SJSA1 (cell line): ENCODE results near the gene PTPMT1. TPM values are rescaled to one million over a fixed set of nuclear protein-coding genes. Genes with fewer than 3 reads are reported as not detected.
A peak's percentile ranks its signal among the peaks of the same experiment; 100 is the strongest.
"Not testable (repeated sequence)": the region's sequence is repeated elsewhere in the genome, so short reads cannot be mapped to it uniquely, and the experiment has no call there.

ENCODE experiments used
- DNase-seq, 2 experiments: peaks; one replicate each; pipeline ENCODE4 v3.0.0-alpha.2; 2015 to 2020; ENCODE audit warnings: low spot score in 2 of 2, low read depth in 1 of 2
- H3K27ac ChIP-seq: fragments of 250-450 bp; sonication (Bioruptor Pico); 2 replicates; pipeline ENCODE4 v1.5.1; 2020; ENCODE audit warnings: mild to moderate bottlenecking, moderate library complexity
- H3K27me3 ChIP-seq: fragments of 250-450 bp; sonication (Bioruptor Pico); replicated peaks from 2 replicates; pipeline ENCODE4 v1.5.1; 2020; ENCODE audit warnings: mild to moderate bottlenecking, moderate library complexity
- H3K36me3 ChIP-seq: fragments of 250-450 bp; sonication (Bioruptor Pico); 2 replicates; pipeline ENCODE4 v1.5.1; 2020; ENCODE audit warnings: mild to moderate bottlenecking
- H3K4me1 ChIP-seq: fragments of 250-450 bp; sonication (Bioruptor Pico); replicated peaks from 2 replicates; pipeline ENCODE4 v1.6.1; 2021; ENCODE audit warnings: mild to moderate bottlenecking
- H3K4me3 ChIP-seq: fragments of 250-450 bp; sonication (Bioruptor Pico); 2 replicates; pipeline ENCODE4 v1.5.1; 2020; ENCODE audit warnings: mild to moderate bottlenecking
- H3K9me3 ChIP-seq: fragments of 250-450 bp; sonication (Bioruptor Pico); replicated peaks from 2 replicates; pipeline ENCODE4 v1.5.1; 2020; ENCODE audit warnings: mild to moderate bottlenecking
- total RNA-seq: library from RNA; depleted of rRNA; stranded (reverse); fragments of >200 nt; shearing (Covaris generic); gene quantifications from 2 replicates; pipeline ENCODE4 v1.2.3, GENCODE V29; 2014

Gene PTPMT1
- total RNA-seq, 1 experiment from 2014 or later, result 134 TPM

DNA sequence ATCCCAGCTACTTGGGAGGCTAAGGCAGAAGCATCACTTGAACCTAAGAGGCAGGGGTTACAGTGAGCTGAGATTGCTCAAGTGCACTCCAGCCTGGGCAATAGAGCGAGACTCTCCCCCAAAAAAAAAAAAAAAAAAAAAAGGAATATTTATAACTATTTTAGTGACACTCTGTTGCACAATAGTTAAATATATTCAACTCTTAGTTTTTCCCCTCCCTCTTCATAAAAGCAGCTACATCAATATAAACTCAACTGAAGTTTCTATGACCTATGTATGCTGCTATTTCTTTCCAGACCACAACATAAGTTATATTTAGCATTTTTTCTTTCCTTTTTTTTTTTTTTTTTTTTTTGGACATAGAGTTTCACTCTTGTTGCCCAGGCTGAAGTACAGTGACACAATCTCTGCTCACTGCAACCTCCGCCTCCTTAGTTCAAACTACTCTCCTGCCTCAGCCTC, 31.7 kb upstream of the PTPMT1 start:
- Histone ChIP-seq H3K4me3 (no peak overlapping the region), H3K27me3 (no peaks in the 10 kb centered on the region), H3K36me3 (peaks cover 30% of the 10 kb centered on the region), H3K9me3 (no peaks in the 10 kb centered on the region), H3K27ac (no peak overlapping the region), H3K4me1 (peaks cover 11% of the 10 kb centered on the region)
- no peak for DNase-seq

DNA sequence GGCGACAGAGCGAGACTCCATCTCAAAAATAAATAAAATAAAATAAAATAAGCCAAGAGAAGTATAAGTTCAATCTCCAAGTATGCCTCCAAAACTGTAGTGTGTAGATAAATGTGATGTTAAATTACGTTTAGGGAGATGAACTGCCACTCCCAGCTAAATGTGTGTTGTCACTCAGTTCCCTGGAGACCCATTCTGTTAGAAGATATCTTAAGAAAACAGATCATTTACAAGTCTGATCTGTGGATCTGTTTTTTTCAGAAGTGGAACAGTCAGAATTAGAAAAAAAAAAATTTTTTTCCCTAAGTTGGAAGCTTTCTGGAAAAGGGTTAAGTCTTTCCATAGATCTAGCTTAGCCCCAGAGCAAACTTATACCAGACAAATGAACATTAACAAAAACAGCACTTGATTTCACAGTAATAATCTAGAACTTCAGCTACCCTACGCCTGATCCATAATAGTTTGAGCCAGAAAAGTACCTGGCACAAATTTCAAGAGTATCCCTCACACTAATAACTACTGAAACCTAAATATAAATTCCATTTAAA, 30.6 kb upstream of the PTPMT1 start:
- Histone ChIP-seq H3K4me1 (peaks cover 21% of the 10 kb centered on the region), H3K4me3 (no peak overlapping the region), H3K9me3 (no peaks in the 10 kb centered on the region), H3K27me3 (no peaks in the 10 kb centered on the region), H3K27ac (no peak overlapping the region), H3K36me3 (peaks cover 32% of the 10 kb centered on the region)
- DNase-seq, result no peak

- no peak for DNase-seq
- Histone ChIP-seq H3K27me3 (no peaks in the 10 kb centered on the region), H3K27ac (no peak overlapping the region), H3K9me3 (no peaks in the 10 kb centered on the region), H3K4me1 (peaks cover 37% of the 10 kb centered on the region), H3K36me3 (peaks cover 24% of the 10 kb centered on the region), H3K4me3 (no peak overlapping the region)
Measured at GRCh38 chr11:47536915-47537314, 28.5 kb upstream of the PTPMT1 start.

DNA sequence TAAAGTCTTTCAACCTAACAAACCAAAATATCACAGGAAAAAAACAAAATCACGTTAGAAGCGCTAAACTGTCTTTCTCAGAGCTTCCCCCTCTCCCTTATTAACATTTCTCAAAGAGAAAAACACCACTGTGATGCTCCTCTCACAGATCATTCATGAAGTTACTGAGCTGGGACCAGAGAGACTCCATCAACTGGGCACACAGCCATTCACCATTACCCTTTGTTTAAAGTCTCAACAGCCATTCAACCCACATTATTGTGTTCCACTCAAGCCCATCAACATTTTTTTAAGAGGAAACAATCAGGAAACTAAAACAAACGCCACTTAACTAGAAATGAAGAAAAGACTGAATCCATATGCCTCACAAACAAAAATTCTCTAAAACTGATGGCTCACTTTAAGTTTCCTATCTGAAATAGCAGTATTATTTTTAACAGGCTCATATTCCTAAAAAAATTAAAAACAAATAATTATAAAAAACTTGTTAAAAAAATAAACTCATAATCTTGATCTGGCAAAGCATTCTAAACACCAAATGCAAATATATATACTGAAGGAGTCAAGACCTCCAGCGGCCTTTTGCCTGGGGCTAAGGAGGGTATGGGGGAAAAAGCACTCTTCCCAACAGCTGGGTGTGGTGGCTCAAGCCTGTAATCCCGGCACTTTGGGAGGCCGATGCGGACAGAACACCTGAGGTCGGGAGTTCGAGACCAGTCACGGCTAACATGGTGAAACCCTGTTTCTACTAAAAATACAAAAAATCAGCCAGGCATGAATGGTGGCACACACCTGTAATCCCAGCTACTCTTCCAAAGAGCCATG, 26.4 kb upstream of the PTPMT1 start:
- H3K4me3 ChIP-seq, result no peak overlapping the region
- peak overlapping the region; percentile 17 for H3K27ac ChIP-seq
- H3K4me1 ChIP-seq, result peaks cover 37% of the 10 kb centered on the region
- no peaks in the 10 kb centered on the region for H3K27me3 ChIP-seq
- no peaks in the 10 kb centered on the region for H3K9me3 ChIP-seq
- H3K36me3 ChIP-seq, result peaks cover 20% of the 10 kb centered on the region
- peak; percentile 51 to 54 for DNase-seq

- no peak for DNase-seq
- Histone ChIP-seq H3K9me3 (no peaks in the 10 kb centered on the region), H3K4me3 (no peak overlapping the region), H3K36me3 (peaks cover 23% of the 10 kb centered on the region), H3K27ac (peak overlapping the region; percentile 17), H3K4me1 (peaks cover 37% of the 10 kb centered on the region), H3K27me3 (no peaks in the 10 kb centered on the region)
Measured at GRCh38 chr11:47539681-47540039, 25.7 kb upstream of the PTPMT1 start.

DNA sequence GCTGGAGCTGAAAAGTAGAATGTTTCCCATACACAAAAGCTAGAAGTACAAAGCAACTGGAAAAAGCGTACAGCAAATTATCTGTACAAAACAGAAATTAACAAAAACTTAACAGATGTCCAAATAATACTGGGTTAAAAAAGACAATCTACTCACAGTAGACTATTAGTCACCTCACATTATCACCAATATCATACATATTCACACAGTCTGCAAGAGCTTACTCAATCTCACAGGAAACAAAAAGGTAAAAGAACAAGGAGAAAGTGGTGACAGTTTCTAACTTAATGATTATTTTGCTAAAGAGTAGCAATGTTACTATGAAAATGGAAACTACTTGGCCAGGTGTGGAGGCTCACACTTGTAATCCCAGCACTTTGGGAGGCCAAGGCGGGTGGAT, 24.3 kb upstream of the PTPMT1 start:
- peaks cover 37% of the 10 kb centered on the region for H3K4me1 ChIP-seq
- peaks cover 19% of the 10 kb centered on the region for H3K36me3 ChIP-seq
- no peaks in the 10 kb centered on the region for H3K27me3 ChIP-seq
- H3K9me3 ChIP-seq, result no peaks in the 10 kb centered on the region
- H3K27ac ChIP-seq, result 0 out of 2 replicates have a peak overlapping the region, but pooled peaks have one; percentile 16
- no peak overlapping the region for H3K4me3 ChIP-seq
- DNase-seq, result no peak

DNA sequence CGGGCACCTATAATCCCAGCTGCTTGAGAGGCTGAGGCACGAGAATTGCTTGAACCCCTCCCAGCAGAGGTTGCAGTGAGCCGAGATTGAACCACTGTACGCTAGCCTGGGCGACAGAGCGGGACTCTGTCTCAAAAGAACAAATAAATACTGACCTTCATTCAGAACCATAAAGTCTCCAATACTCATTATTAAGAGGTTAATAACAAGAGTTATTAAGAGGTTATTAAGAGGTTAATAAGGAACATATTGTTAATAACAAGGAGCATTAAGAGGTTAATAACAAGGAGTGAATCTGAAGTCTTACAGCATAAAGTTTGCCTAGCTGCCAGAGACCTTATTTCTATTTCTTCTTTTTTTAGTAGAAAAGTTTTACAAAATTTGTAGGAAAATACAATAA, 20.1 kb upstream of the PTPMT1 start:
- Histone ChIP-seq H3K9me3 (no peaks in the 10 kb centered on the region), H3K27me3 (no peaks in the 10 kb centered on the region), H3K27ac (no peak overlapping the region), H3K36me3 (peaks cover 28% of the 10 kb centered on the region), H3K4me1 (peaks cover 13% of the 10 kb centered on the region), H3K4me3 (no peak overlapping the region)
- DNase-seq, result no peak

DNA sequence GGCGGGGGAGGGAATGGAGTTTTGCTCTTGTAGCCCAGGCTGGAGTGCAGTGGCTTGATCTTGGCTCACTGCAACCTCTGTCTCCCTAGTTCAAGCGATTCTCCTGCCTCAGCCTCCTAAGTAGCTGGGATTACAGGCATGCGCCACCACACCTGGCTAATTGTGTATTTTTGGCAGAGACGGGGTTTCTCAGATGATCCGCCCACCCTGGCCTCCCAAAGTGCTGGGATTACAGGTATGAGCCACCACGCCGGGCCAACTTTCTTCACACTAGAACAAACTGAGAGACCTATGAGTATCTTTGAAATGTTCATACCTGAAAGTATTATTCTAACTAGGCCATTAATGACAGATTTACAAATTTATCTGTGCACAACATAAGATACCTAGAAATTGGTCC, 19.1 kb upstream of the PTPMT1 start:
- H3K27me3 ChIP-seq, H3K27ac ChIP-seq, H3K4me3 ChIP-seq, H3K4me1 ChIP-seq, DNase-seq, H3K9me3 ChIP-seq: not testable (repeated sequence)
- H3K36me3 ChIP-seq, result peaks cover 36% of the 10 kb centered on the region

- no peak overlapping the region for H3K27ac ChIP-seq
- no peaks in the 10 kb centered on the region for H3K27me3 ChIP-seq
- no peak overlapping the region for H3K4me3 ChIP-seq
- H3K4me1 ChIP-seq, result peaks cover 10% of the 10 kb centered on the region
- no peaks in the 10 kb centered on the region for H3K9me3 ChIP-seq
- DNase-seq, result no peak
- H3K36me3 ChIP-seq, result peaks cover 40% of the 10 kb centered on the region
Measured at GRCh38 chr11:47550288-47551047, 14.9 kb upstream of the PTPMT1 start.

DNA sequence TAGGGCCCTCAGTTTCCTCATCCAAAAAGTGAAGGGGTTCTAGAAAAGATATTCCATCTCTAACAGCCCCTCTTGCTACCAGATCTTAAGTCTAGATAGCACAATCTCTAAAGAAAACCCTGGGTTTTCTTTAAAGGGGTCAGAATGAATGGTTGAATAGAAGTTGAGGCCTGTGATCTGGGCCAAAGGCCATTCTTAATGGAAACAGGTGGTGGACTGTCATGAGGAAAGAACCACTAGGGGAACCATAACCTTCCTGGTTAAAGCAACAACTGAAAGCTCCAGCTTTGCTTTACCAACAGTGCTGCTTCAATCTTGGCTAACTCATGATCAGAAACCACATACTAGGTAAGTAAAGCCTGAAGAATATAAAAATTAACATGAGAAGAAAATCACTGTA, 14.3 kb upstream of the PTPMT1 start:
- H3K4me1 ChIP-seq, result peaks cover 10% of the 10 kb centered on the region
- H3K27me3 ChIP-seq, result no peaks in the 10 kb centered on the region
- peak overlapping the region; percentile 68; the same call in 1 of the 2 replicates for H3K4me3 ChIP-seq
- DNase-seq, result no peak
- H3K36me3 ChIP-seq, result peaks cover 39% of the 10 kb centered on the region
- no peaks in the 10 kb centered on the region for H3K9me3 ChIP-seq
- no peak overlapping the region for H3K27ac ChIP-seq

GRCh38 chr11:47552056-47552565, 13.3 kb upstream of the PTPMT1 start:
- peak in 1 of 2 experiments; percentile 45 for DNase-seq
- H3K4me3 ChIP-seq, result peak overlapping the region; percentile 68
- peak overlapping the region; percentile 52 for H3K27ac ChIP-seq
- H3K36me3 ChIP-seq, result peaks cover 39% of the 10 kb centered on the region
- H3K4me1 ChIP-seq, result peaks cover 10% of the 10 kb centered on the region
- H3K9me3 ChIP-seq, result no peaks in the 10 kb centered on the region
- no peaks in the 10 kb centered on the region for H3K27me3 ChIP-seq

DNA sequence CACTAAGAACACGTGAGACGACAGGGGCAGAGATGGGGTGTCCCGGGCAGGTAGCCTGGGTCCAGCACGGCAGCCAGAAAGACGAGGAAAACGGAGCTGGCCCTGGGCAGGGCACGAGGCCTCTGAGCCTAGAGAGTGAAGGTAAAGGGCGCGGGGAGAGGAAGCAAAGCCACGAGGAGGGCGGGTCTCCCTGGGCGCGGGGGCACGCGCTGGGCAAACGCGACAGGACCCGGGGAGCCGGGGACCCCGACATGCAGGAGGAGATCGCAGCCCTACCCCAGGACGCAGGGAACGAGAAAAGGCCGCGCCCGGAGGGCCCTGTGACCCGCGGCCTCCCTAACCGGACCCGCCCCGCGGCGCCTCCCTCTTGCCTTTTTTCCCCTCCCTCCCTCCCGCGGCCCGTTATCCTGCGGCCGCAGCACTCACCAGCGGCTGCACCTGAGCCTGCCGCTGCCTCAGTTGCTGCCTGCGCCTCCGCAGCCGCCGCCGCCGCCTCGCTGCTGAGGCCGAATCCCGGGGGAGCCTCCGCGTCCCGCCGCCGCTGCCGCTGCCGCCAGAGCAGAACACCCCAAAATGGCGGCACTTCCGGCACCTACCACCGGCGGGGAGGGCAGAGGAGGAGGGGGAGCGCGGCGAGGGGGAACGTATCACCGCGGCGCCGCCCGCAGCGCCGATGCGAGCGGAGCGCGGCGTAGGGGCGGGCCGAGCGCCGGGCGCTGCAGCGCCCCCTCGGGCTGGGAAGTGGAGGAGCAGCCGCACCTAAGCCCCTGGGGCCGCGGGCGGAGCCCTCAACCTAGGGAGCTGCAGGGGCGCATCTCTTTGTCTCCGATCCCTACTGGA, 12.6 kb upstream of the PTPMT1 start, which contains the start of gene CELF1:
Gene CELF1 (minus strand): TSS at position 567 of the 840 bp plus-strand sequence. CDS start 53,609 bp downstream, outside the sequence.
- Histone ChIP-seq H3K27me3 (no peaks in the 10 kb centered on the region), H3K27ac (peak within 1 kb of the TSS; percentile 52), H3K36me3 (peaks cover 38% of the 10 kb centered on the region), H3K4me1 (peaks cover 10% of the 10 kb centered on the region), H3K4me3 (peak within 1 kb of the TSS; percentile 68), H3K9me3 (no peaks in the 10 kb centered on the region)
- peak; percentile 89 to 91 for DNase-seq

- H3K9me3 ChIP-seq, result no peaks in the 10 kb centered on the region
- no peak for DNase-seq
- peaks cover 37% of the 10 kb centered on the region for H3K36me3 ChIP-seq
- peak overlapping the region; percentile 68 for H3K4me3 ChIP-seq
- H3K27ac ChIP-seq, result no peak overlapping the region
- no peaks in the 10 kb centered on the region for H3K27me3 ChIP-seq
- peaks cover 10% of the 10 kb centered on the region for H3K4me1 ChIP-seq
Measured at GRCh38 chr11:47553406-47553743, 12.0 kb upstream of the PTPMT1 start.
